HepG2 (cell line): ENCODE measurements around the gene MLANA. TPM values are rescaled to one million over a fixed set of nuclear protein-coding genes. Genes with fewer than 3 reads are reported as not detected.

Experiments used
- BRCA1 ChIP-seq: sonication (generic); formaldehyde crosslinking; IDR thresholded peaks from 2 replicates; pipeline ENCODE4 v1.4.0; 2020; ENCODE audit warnings: missing genetic modification reagents
- ETV5 ChIP-seq: IDR thresholded peaks from 2 replicates; pipeline ENCODE4 v1.6.1; 2018; ENCODE audit warnings: missing biosample characterization, missing genetic modification reagents, inconsistent platforms, borderline replicate concordance
- IKZF5 ChIP-seq: IDR thresholded peaks from 2 replicates; pipeline ENCODE4 v1.6.1; 2018; ENCODE audit warnings: missing genetic modification reagents, mild to moderate bottlenecking, missing compliant biosample characterization
- KDM2A ChIP-seq: sonication (generic); formaldehyde crosslinking; IDR thresholded peaks from 2 replicates; pipeline ENCODE4 v1.4.0; 2020; ENCODE audit warnings: low read depth, missing genetic modification reagents, borderline replicate concordance
- MYPOP ChIP-seq: sonication (generic); formaldehyde crosslinking; IDR thresholded peaks from 2 replicates; pipeline ENCODE4 v1.8.1; 2023; ENCODE audit warnings: mild to moderate bottlenecking, moderate library complexity, missing genetic modification reagents
- NFIB ChIP-seq: sonication (generic); formaldehyde crosslinking; IDR thresholded peaks from 2 replicates; pipeline ENCODE4 v1.9.0; 2021; ENCODE audit warnings: missing genetic modification reagents, mild to moderate bottlenecking, borderline replicate concordance
- NR2F1 ChIP-seq, 2 experiments: fragments of 450-650 bp in 1 of 2; formaldehyde crosslinking in 1 of 2; IDR thresholded peaks; 2 replicates each; pipeline versions ENCODE4 v1.5.0 to v1.6.1; 2016 to 2020; ENCODE audit warnings: mild to moderate bottlenecking in 1 of 2, missing compliant biosample characterization in 1 of 2, missing genetic modification reagents in 1 of 2, moderate library complexity in 1 of 2
- PAXIP1 ChIP-seq: sonication (generic); formaldehyde crosslinking; conservative IDR thresholded peaks from 2 replicates; pipeline ENCODE4 v1.4.0; 2020; ENCODE audit warnings: mild to moderate bottlenecking, missing genetic modification reagents, moderate library complexity
- SAP130 ChIP-seq: IDR thresholded peaks from 2 replicates; pipeline ENCODE4 v1.6.1; 2016; ENCODE audit warnings: low read depth
- SIX4 ChIP-seq: sonication (generic); formaldehyde crosslinking; IDR thresholded peaks from 2 replicates; pipeline ENCODE4 v1.4.0; 2020; ENCODE audit warnings: missing genetic modification reagents
- SKIL ChIP-seq: sonication (generic); formaldehyde crosslinking; IDR thresholded peaks from 2 replicates; pipeline ENCODE4 v1.8.0; 2022; ENCODE audit warnings: missing genetic modification reagents, mild to moderate bottlenecking, moderate library complexity, borderline replicate concordance
- SP4 ChIP-seq: sonication (generic); formaldehyde crosslinking; IDR thresholded peaks from 2 replicates; pipeline ENCODE4 v1.8.1; 2023; ENCODE audit warnings: mild to moderate bottlenecking, missing genetic modification reagents
- TAF1 ChIP-seq: sonication (generic); formaldehyde crosslinking; IDR thresholded peaks from 2 replicates; pipeline ENCODE4 v1.4.0; 2020; ENCODE audit warnings: missing genetic modification reagents
- TOE1 ChIP-seq: sonication (generic); formaldehyde crosslinking; IDR thresholded peaks from 2 replicates; pipeline ENCODE4 v1.4.0; 2020; ENCODE audit warnings: mild to moderate bottlenecking, missing genetic modification reagents
- ZMAT5 ChIP-seq: sonication (generic); formaldehyde crosslinking; IDR thresholded peaks from 2 replicates; pipeline ENCODE4 v1.5.0; 2020; ENCODE audit warnings: mild to moderate bottlenecking, low read depth, missing genetic modification reagents, borderline replicate concordance
- ZNF564 ChIP-seq: sonication (generic); formaldehyde crosslinking; IDR thresholded peaks from 2 replicates; pipeline ENCODE4 v1.8.1; 2023; ENCODE audit warnings: mild to moderate bottlenecking, missing genetic modification reagents
- ZXDC ChIP-seq: sonication (generic); formaldehyde crosslinking; IDR thresholded peaks from 2 replicates; pipeline ENCODE4 v1.5.0; 2020; ENCODE audit warnings: mild to moderate bottlenecking, missing genetic modification reagents
- polyA plus RNA-seq, 8 experiments: library from polyadenylated mRNA; depleted of rRNA in 3 of 8; stranded (reverse) in 7 of 8; unstranded in 1 of 8; fragments of >200 nt; fragmentation: Illumina TruSeq in 4 of 8; extraction: Trizol in 4 of 8; gene quantifications; 2 replicates each; pipeline versions ENCODE4 v1.2.1 to v1.2.3, GENCODE V29; 2011 to 2016; ENCODE audit warnings: low read depth in 4 of 8, missing spikeins in 1 of 8, mixed read lengths in 1 of 8; ENCODE audit not compliant: insufficient read depth in 1 of 8
- total RNA-seq, 5 experiments: library from RNA; depleted of rRNA; stranded (reverse); fragments of >200 nt; fragmentation: Illumina TruSeq; extraction: Trizol; gene quantifications; 2 replicates each; pipeline ENCODE4 v1.2.3, GENCODE V29; 2016; ENCODE audit warnings: low read depth in 1 of 5

The MLANA gene
- total and polyA plus RNA-seq, 2 of the 13 experiments (the other 11 are each of a cell fraction or from before 2014, with no cell fraction given): 0.11 to 0.18 TPM

- TF ChIP-seq ZNF564 (CRISPR knock-in tag): no peak
- no peak for TF ChIP-seq SIX4 (CRISPR knock-in tag)
- no peak for TF ChIP-seq TAF1 (CRISPR knock-in tag)
- TF ChIP-seq ZMAT5: no peak
- no peak for TF ChIP-seq ETV5 (CRISPR knock-in tag)
- peak; percentile 29; the same call in 1 of the 2 replicates for TF ChIP-seq SAP130 (CRISPR knock-in tag)
- no peak for TF ChIP-seq PAXIP1 (CRISPR knock-in tag)
- TF ChIP-seq NFIB (CRISPR knock-in tag): no peak
- TF ChIP-seq MYPOP (CRISPR knock-in tag): no peak
- no peak for TF ChIP-seq NR2F1 (CRISPR knock-in tag; IDR thresholded peaks at IDR 0.05)
- TF ChIP-seq BRCA1: no peak
- peak; percentile 66; the same call in 1 of the 2 replicates for TF ChIP-seq KDM2A (CRISPR knock-in tag)
- no peak for TF ChIP-seq ZXDC (CRISPR knock-in tag)
- TF ChIP-seq IKZF5 (CRISPR knock-in tag): peak; percentile 22; the same call in 1 of the 2 replicates
- TF ChIP-seq SP4: no peak
- no peak for TF ChIP-seq SKIL (CRISPR knock-in tag)
- no peak for TF ChIP-seq TOE1
These were observed 4.4 kb upstream of the MLANA start (continued) for GRCh38 chr9:5886114-5886939.
